Activated naive CD8-positive, alpha-beta T cell treated with anti-CD3 and anti-CD28 coated beads, Interleukin-2, amount 50 U/mL, for 16 hours (primary cell): ENCODE results near the gene LRRC4C.
"Not testable (repeated sequence)": the region's sequence is repeated elsewhere in the genome, so short reads cannot be mapped to it uniquely, and the experiment has no call there.

Source experiments
- DNase-seq: peaks from one replicate; pipeline ENCODE4 v3.0.0-alpha.2; 2020; ENCODE audit warnings: low read depth, low spot score

The LRRC4C gene

GRCh38 chr11:40179541-40179940 is 1279.9 kb downstream of the LRRC4C start:
- DNase-seq: no peak

- no peak for DNase-seq
These were observed 1281.0 kb downstream of the LRRC4C start for GRCh38 chr11:40178470-40178869.

GRCh38 chr11:40175980-40176379 is 1283.5 kb downstream of the LRRC4C start:
- no peak for DNase-seq

GRCh38 chr11:40170078-40170477 is 1289.4 kb downstream of the LRRC4C start:
- no peak for DNase-seq

- DNase-seq: no peak
These were observed 1291.0 kb downstream of the LRRC4C start for GRCh38 chr11:40168414-40168813.

GRCh38 chr11:40167805-40168204 is 1291.6 kb downstream of the LRRC4C start:
- not testable (repeated sequence) for DNase-seq

- DNase-seq: no peak
These were observed 1292.6 kb downstream of the LRRC4C start for GRCh38 chr11:40166892-40167291.

- DNase-seq: no peak
These were observed 1296.3 kb downstream of the LRRC4C start for GRCh38 chr11:40162901-40163883.

- DNase-seq: no peak
These were observed 1297.5 kb downstream of the LRRC4C start for GRCh38 chr11:40161854-40162410.

GRCh38 chr11:40160418-40160817 is 1299.0 kb downstream of the LRRC4C start:
- DNase-seq: no peak

- DNase-seq: no peak
These were observed 1309.7 kb downstream of the LRRC4C start for GRCh38 chr11:40149721-40150120.

GRCh38 chr11:40140560-40140959 is 1318.9 kb downstream of the LRRC4C start:
- DNase-seq: no peak

- DNase-seq: no peak
These were observed 1319.9 kb downstream of the LRRC4C start for GRCh38 chr11:40139536-40139935.

- no peak for DNase-seq
These were observed 1320.4 kb downstream of the LRRC4C start for GRCh38 chr11:40139066-40139465.

- DNase-seq: no peak
These were observed 1324.5 kb downstream of the LRRC4C start for GRCh38 chr11:40134820-40135570.

GRCh38 chr11:40133498-40133897 is 1326.0 kb downstream of the LRRC4C start:
- no peak for DNase-seq

- no peak for DNase-seq
These were observed 1326.5 kb downstream of the LRRC4C start for GRCh38 chr11:40132912-40133311.

- no peak for DNase-seq
These were observed 1329.0 kb downstream of the LRRC4C start for GRCh38 chr11:40130427-40130826.

GRCh38 chr11:40129266-40129665 is 1330.2 kb downstream of the LRRC4C start:
- no peak for DNase-seq

- no peak for DNase-seq
These were observed 1334.4 kb downstream of the LRRC4C start for GRCh38 chr11:40125054-40125453.

GRCh38 chr11:40119661-40120060 is 1339.8 kb downstream of the LRRC4C start:
- no peak for DNase-seq

- no peak for DNase-seq
These were observed 1340.7 kb downstream of the LRRC4C start for GRCh38 chr11:40118780-40119179.
